Frontal cortex (tissue), 4 donors: ENCODE measurements around the gene ATMIN. TPM values are rescaled to one million over a fixed set of nuclear protein-coding genes. Genes with fewer than 3 reads are reported as not detected.
A peak's percentile ranks its signal among the peaks of the same experiment; 100 is the strongest.

Experiments used
- DNase-seq, 2 donors: peaks; one replicate each; pipeline ENCODE4 v3.0.0; 2012; ENCODE audit warnings: low spot score in 2 of 2
- FAIRE-seq: peaks from 2 replicates; lab custom pipeline; 2012; peaks lifted over from hg19 to GRCh38; lab: Jason Lieb, UNC
- total RNA-seq: library from RNA; depleted of rRNA; stranded (reverse); fragments of >200 nt; gene quantifications from one replicate; pipeline ENCODE4 v1.2.3, GENCODE V29; 2014
- donor health status: control.
- donor health status: control.
- donor health status: control.

ATMIN gene
- total RNA-seq, 1 donor from 2014 or later: 86.0 TPM

- no peak for FAIRE-seq
- no peak for DNase-seq
Measured at GRCh38 chr16:81005610-81006161, 30.0 kb upstream of the ATMIN start.

GRCh38 chr16:81006211-81006812 lies 29.3 kb upstream of the ATMIN start:
- FAIRE-seq: no peak
- DNase-seq: peak in 1 of 2 donors; percentile 33

GRCh38 chr16:81006813-81007695 lies 28.6 kb upstream of the ATMIN start, which contains the start of the genes CENPN and CMC2:
Gene CENPN, plus strand, starts transcription at chr16:81007214. Its CDS starts 4,726 bp downstream, at chr16:81011940.
Gene CMC2, minus strand, starts transcription at chr16:81006885. Its CDS starts 9,491 bp downstream, at chr16:80997394.
- DNase-seq: peak; percentile 86 to 88
- no peak for FAIRE-seq

- no peak for DNase-seq
- FAIRE-seq: no peak
Measured at GRCh38 chr16:81008505-81008789, 27.2 kb upstream of the ATMIN start.

GRCh38 chr16:81012974-81013373 lies 22.7 kb upstream of the ATMIN start:
- FAIRE-seq: no peak
- no peak for DNase-seq

GRCh38 chr16:81014672-81015071 lies 21.0 kb upstream of the ATMIN start:
- DNase-seq (no peak), FAIRE-seq (no peak)

- FAIRE-seq (no peak), DNase-seq (no peak)
Measured at GRCh38 chr16:81018496-81018895, 17.1 kb upstream of the ATMIN start.

- DNase-seq (no peak), FAIRE-seq (no peak)
Measured at GRCh38 chr16:81026429-81026828, 9.2 kb upstream of the ATMIN start.

GRCh38 chr16:81029930-81030604 lies 5.6 kb upstream of the ATMIN start:
- FAIRE-seq (no peak), DNase-seq (no peak)

- FAIRE-seq (no peak), DNase-seq (peak; percentile 36 to 62)
Measured at GRCh38 chr16:81035975-81036750, 521 bp downstream of the ATMIN start.

- DNase-seq (no peak), FAIRE-seq (no peak)
Measured at GRCh38 chr16:81036751-81037350, 1.2 kb downstream of the ATMIN start.

- DNase-seq (no peak), FAIRE-seq (no peak)
Measured at GRCh38 chr16:81040131-81040530, 4.5 kb downstream of the ATMIN start.

GRCh38 chr16:81040842-81041241 lies 5.2 kb downstream of the ATMIN start:
- FAIRE-seq (no peak), DNase-seq (no peak)

- DNase-seq (no peak), FAIRE-seq (no peak)
Measured at GRCh38 chr16:81041696-81042095, 6.1 kb downstream of the ATMIN start.

- DNase-seq: no peak
- FAIRE-seq: no peak
Measured at GRCh38 chr16:81042821-81043220, 7.2 kb downstream of the ATMIN start.

GRCh38 chr16:81053761-81054160 lies 18.1 kb downstream of the ATMIN start:
- no peak for FAIRE-seq

GRCh38 chr16:81060576-81061306 lies 25.1 kb downstream of the ATMIN start:
- no peak for DNase-seq
- no peak for FAIRE-seq

More at GRCh38 chr16:81053761-81054160, 18.1 kb downstream of the ATMIN start:
- DNase-seq: no peak

- no peak for FAIRE-seq
- DNase-seq: no peak
Measured at GRCh38 chr16:81061307-81061640, 25.6 kb downstream of the ATMIN start.
